GM23338 (cell line): ENCODE results near the gene FSIP1.

Experiments
- POLR2AphosphoS5 ChIP-seq: IDR thresholded peaks from 2 replicates; pipeline ENCODE4 v1.6.1; 2016; ENCODE audit warnings: antibody characterized with exemption, low read depth
- ZNF331 ChIP-seq: fragments of 250-450 bp; sonication (Bioruptor Pico); IDR thresholded peaks from 2 replicates; pipeline ENCODE4 v1.5.0; 2020; ENCODE audit warnings: low read depth, mild to moderate bottlenecking, moderate library complexity
- TF ChIP-seq, protein P1 (sequence below), 2 experiments: fragments of 200-600 bp in 1 of 2; sonication (generic) in 1 of 2; conservative IDR thresholded peaks; 2 replicates each; pipeline versions ENCODE4 v1.5.1 to v1.6.1; 2016 to 2017; ENCODE audit warnings: antibody characterized with exemption in 2 of 2, low read depth in 2 of 2, mild to moderate bottlenecking in 2 of 2, moderate library complexity in 1 of 2

DNA sequence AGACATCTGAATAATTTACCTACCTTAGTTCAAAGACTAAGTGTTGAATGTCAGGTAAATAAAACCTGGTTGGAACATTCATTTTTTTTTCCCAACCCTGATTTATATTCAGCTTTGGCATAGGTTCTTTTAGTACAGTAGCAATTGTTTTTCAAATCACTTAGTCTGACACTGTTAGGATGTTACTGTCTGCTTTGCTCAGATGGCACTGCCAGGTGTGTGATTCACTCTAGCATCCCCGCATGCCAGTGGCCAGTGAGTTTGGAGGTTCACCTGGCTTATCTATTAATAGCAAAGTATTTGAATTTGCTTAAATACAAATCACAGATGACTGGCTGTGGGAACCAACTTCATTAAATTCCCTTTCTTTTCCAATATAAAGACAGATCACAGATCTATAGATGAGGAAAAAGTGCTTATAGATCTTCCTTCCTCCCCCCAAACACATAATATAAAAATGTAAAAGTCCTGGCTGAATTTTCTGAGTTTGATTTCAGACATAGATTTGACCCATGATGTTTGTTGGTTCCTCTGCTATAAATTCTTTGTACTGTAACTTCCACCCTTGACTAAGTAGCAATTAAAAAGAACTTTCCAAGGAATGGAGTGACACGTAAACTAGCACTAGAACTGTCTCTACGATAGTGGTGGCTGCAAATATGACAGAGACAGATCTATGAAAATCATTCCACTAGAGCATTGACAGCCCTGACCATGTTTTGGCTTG lies 197.8 kb downstream of the FSIP1 start:
- no peak for TF ChIP-seq POLR2AphosphoS5
- TF ChIP-seq, protein P1, sequence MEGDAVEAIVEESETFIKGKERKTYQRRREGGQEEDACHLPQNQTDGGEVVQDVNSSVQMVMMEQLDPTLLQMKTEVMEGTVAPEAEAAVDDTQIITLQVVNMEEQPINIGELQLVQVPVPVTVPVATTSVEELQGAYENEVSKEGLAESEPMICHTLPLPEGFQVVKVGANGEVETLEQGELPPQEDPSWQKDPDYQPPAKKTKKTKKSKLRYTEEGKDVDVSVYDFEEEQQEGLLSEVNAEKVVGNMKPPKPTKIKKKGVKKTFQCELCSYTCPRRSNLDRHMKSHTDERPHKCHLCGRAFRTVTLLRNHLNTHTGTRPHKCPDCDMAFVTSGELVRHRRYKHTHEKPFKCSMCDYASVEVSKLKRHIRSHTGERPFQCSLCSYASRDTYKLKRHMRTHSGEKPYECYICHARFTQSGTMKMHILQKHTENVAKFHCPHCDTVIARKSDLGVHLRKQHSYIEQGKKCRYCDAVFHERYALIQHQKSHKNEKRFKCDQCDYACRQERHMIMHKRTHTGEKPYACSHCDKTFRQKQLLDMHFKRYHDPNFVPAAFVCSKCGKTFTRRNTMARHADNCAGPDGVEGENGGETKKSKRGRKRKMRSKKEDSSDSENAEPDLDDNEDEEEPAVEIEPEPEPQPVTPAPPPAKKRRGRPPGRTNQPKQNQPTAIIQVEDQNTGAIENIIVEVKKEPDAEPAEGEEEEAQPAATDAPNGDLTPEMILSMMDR (conservative IDR thresholded peaks at IDR 0.05; ENCODE audit: low read depth in 2 of 2): no peak
- no peak for TF ChIP-seq ZNF331 (CRISPR knock-in tag)
